Erythroblast (primary cell): ENCODE measurements around the gene UNC13C.

ENCODE experiments used
- GATA1 ChIP-seq: IDR thresholded peaks from 2 replicates; pipeline ENCODE4 v1.6.1; 2011; ENCODE audit warnings: low read depth, mild to moderate bottlenecking, control low read depth, low read length, moderate library complexity
- POLR2A ChIP-seq: IDR thresholded peaks from 2 replicates; pipeline ENCODE4 v1.6.1; 2011; ENCODE audit warnings: mild to moderate bottlenecking, low read length

DNA sequence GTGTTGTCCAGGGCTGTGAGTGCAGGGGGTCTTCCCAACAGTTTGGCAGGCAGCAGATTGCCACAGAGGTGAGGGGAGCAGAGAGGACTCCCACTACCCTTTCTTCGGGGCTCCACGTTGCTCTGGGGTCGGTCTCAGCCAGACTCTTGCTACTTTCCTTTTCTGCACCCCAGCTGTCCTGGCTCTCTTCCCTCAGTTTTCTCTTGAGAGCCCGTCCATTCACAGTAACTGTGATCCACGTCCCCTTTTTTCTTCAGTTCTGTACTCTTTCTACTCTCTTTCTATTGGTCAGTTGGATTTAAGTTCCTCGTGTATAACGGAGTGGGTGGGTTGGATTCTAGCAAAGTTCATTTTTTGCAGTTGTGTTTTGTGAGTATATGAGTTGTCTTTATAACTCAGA is 105.8 kb downstream of the UNC13C start:
- TF ChIP-seq POLR2A (no peak), GATA1 (no peak)
